ENCODE data around the gene TUBA3E.
"Not testable (repeated sequence)": the region's sequence is repeated elsewhere in the genome, so short reads cannot be mapped to it uniquely, and the experiment has no call there.

Gene TUBA3E

DNA sequence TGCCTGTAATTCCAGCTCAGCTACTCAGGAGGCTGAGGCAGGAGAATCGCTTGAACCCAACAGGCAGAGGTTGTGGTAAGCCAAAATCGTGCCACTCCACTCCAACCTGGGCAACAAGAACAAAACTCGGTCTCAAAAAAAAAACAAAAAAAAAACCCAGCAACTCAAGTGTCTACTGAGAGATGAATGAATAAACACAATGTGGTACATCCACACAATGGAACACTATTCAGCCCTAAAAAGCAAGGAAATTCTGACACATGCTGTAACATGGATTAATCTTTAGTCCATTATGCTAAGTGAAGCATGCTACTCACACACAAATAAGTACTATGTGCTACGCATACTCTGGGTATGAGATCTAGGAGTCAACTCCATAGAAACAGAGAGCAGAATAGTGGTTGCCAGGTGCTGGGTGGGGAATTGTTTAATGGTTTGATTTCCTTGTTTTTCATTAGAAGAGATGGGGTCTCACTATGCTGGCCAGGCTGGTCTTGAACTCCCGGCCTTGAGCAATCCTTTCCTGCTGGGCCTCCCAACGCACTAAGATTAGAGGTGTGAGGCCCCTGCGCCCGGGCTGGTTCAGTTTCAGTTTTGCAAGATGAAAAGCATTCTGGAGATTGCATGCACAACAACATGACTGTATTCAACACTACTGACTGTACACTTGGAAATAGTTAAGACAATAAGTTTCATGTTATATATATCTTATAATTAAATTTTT, 32.8 kb downstream of the TUBA3E start:
- FAIRE-seq (no peak), DNase-seq (ENCODE audit: insufficient read length, low spot score) (no peak)

DNA sequence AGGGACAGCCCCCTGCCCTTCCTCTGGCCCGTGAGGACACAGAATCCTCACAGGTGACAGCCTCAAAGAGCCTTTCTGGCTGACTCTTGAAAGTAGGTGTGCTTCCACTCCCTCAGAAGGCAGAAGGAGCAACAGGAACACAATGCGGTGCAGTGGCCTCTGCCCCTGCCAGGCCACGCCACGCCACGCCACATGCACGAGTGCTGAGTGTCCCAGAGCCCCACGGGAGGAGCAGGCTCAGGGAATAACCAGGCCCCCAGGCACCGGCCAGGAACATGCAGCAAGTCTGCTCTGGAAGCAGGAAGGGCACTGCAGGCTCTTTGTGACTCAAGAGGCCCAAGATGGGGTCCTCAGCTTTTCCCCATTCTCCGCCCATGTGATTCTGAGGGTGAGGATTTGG, 35.3 kb downstream of the TUBA3E start:
- FAIRE-seq (no peak), DNase-seq (ENCODE audit: insufficient read length, low spot score) (no peak)

DNA sequence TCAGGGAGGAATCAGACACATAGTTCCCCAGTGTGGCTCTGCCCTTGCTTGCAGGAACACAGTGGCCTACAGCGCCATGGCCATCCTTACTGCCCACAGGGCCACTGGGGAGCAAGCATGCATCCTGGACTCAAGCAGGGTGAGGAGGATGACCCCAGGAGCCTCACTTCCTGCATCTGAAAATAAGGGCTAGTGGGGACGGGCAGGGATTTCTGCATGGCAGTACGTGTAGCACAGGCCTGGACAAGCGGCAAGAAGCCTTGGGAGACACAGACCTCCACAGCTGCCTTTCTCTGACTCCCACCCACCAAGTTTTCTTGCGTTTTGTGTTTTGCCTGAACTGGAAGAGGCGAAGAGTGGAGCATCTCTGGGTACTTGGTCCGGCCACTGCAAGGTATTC, 35.8 kb downstream of the TUBA3E start:
- FAIRE-seq; DNase-seq (ENCODE audit: insufficient read length, low spot score): not testable (repeated sequence)

- not testable (repeated sequence) for DNase-seq (ENCODE audit: insufficient read length, low spot score); FAIRE-seq
Measured at GRCh38 chr2:130160838-130161705, 37.2 kb downstream of the TUBA3E start.

GRCh38 chr2:130160131-130160530, 38.1 kb downstream of the TUBA3E start:
- DNase-seq (ENCODE audit: insufficient read length, low spot score): no peak
- no peak for FAIRE-seq

- not testable (repeated sequence) for DNase-seq (ENCODE audit: insufficient read length, low spot score); FAIRE-seq
Measured at GRCh38 chr2:130159376-130159775, 38.9 kb downstream of the TUBA3E start.

DNA sequence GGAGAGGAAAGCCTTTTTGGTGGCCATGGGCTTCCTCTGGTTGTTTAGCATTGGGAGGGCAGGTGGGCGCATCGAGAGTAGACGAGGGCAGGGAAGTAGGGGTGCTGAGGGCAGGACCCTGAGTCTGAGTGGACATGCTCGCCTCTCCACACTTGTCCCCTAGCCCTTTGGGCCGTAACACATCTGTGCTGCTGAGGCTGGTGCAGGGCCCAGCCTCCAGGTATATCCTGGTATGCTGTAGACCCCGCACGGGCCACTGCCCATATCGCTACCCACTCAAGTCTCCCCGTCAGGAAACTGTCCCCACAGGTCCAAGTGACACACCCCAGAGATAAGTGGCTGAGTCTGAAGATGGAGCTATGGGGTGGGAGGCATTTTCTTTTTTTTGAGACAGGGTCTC, 39.6 kb downstream of the TUBA3E start:
- DNase-seq (ENCODE audit: insufficient read length, low spot score): no peak
- no peak for FAIRE-seq

GRCh38 chr2:130157825-130158514, 40.3 kb downstream of the TUBA3E start:
- DNase-seq (ENCODE audit: insufficient read length, low spot score); FAIRE-seq: not testable (repeated sequence)

- FAIRE-seq: peak; percentile 71
- DNase-seq (ENCODE audit: insufficient read length, low spot score): not testable (repeated sequence)
Measured at GRCh38 chr2:130157354-130157753, 40.9 kb downstream of the TUBA3E start.

- DNase-seq (ENCODE audit: insufficient read length, low spot score): no peak
- FAIRE-seq: no peak
Measured at GRCh38 chr2:130156624-130157004, 41.6 kb downstream of the TUBA3E start.

GRCh38 chr2:130155956-130156623, 42.1 kb downstream of the TUBA3E start:
- peak; percentile 88 for FAIRE-seq
- not testable (repeated sequence) for DNase-seq (ENCODE audit: insufficient read length, low spot score)

- FAIRE-seq (no peak), DNase-seq (ENCODE audit: insufficient read length, low spot score) (no peak)
Measured at GRCh38 chr2:130154773-130155765, 43.2 kb downstream of the TUBA3E start.

GRCh38 chr2:130154423-130154770, 43.8 kb downstream of the TUBA3E start:
- DNase-seq (ENCODE audit: insufficient read length, low spot score); FAIRE-seq: not testable (repeated sequence)

GRCh38 chr2:130153721-130154422, 44.4 kb downstream of the TUBA3E start:
- FAIRE-seq: peak; percentile 26

GRCh38 chr2:130152816-130153595, 45.2 kb downstream of the TUBA3E start:
- DNase-seq (ENCODE audit: insufficient read length, low spot score): no peak
- no peak for FAIRE-seq

More at GRCh38 chr2:130153721-130154422, 44.4 kb downstream of the TUBA3E start:
- DNase-seq (ENCODE audit: insufficient read length, low spot score): not testable (repeated sequence)

GRCh38 chr2:130152136-130152815, 46.0 kb downstream of the TUBA3E start:
- FAIRE-seq: not testable (repeated sequence)

GRCh38 chr2:130151145-130151512, 47.1 kb downstream of the TUBA3E start:
- FAIRE-seq; DNase-seq (ENCODE audit: insufficient read length, low spot score): not testable (repeated sequence)

More at GRCh38 chr2:130152136-130152815, 46.0 kb downstream of the TUBA3E start:
- not testable (repeated sequence) for DNase-seq (ENCODE audit: insufficient read length, low spot score)
